GM12878 (cell line): ENCODE data around the gene TULP4. TPM values are rescaled to one million over a fixed set of nuclear protein-coding genes. Genes with fewer than 3 reads are reported as not detected.

ENCODE experiments used
- ATAC-seq: fragments of 200-7000 bp; cut with Tn5 transposase; 3 replicates; pipeline ENCODE4 v1.9.1; 2020; ENCODE audit warnings: mild to moderate bottlenecking, moderate library complexity
- BruUV-seq: library from RNA; stranded (reverse); fragments of 400-500 nt; replicated peaks from 2 replicates; lab custom pipeline; 2021; lab: Mats Ljungman, UMichigan
- CTCF ChIA-PET: fragments of 300-600 bp; sonication (Branson Sonifier 250); formaldehyde crosslinking; extraction: SDS; loops from one replicate; lab custom pipeline; 2021; ENCODE audit warnings: inconsistent platforms; lab: Yijun Ruan, JAX
- POLR2A ChIA-PET: fragments of 350-600 bp; formaldehyde crosslinking; extraction: SDS; loops from one replicate; lab custom pipeline; 2021; ENCODE audit warnings: inconsistent platforms; lab: Charles Lee
- RAD21 ChIA-PET: fragments of 300-600 bp; sonication (Branson Sonifier 250); formaldehyde crosslinking; loops from one replicate; lab custom pipeline; 2023; ENCODE audit warnings: antibody characterized with exemption; ENCODE audit not compliant: unreplicated experiment; lab: Charles Lee
- SMC1A ChIA-PET: fragments of 300-600 bp; sonication (Branson Sonifier 250); formaldehyde crosslinking; loops from one replicate; lab custom pipeline; 2023; ENCODE audit not compliant: unreplicated experiment, uncharacterized antibody; lab: Charles Lee
- DNase-seq: peaks from one replicate; pipeline ENCODE4 v3.0.0-alpha.2; 2011; ENCODE audit warnings: low read depth, low spot score
- FAIRE-seq: peaks from 3 replicates; lab custom pipeline; 2011; peaks lifted over from hg19 to GRCh38; lab: Jason Lieb, UNC
- H2AFZ ChIP-seq: 2 replicates; pipeline ENCODE4 v1.6.0; 2011; ENCODE audit warnings: low read depth, low read length, control low read depth; ENCODE audit not compliant: control insufficient read depth
- H3K27ac ChIP-seq: 2 replicates; pipeline ENCODE4 v1.5.1; 2011; ENCODE audit warnings: control low read depth; ENCODE audit not compliant: control insufficient read depth, insufficient read depth
- H3K27me3 ChIP-seq, 2 experiments: replicated peaks in 1 of 2; 2 replicates each; pipeline versions ENCODE4 v1.6.0 to v1.6.1; 2011; ENCODE audit warnings: low read length in 1 of 2; ENCODE audit not compliant: control insufficient read depth in 2 of 2, insufficient read depth in 2 of 2
- H3K36me3 ChIP-seq, 2 experiments: 2 replicates each; pipeline ENCODE4 v1.5.1; 2011; ENCODE audit warnings: low read length in 1 of 2; ENCODE audit not compliant: control insufficient read depth in 2 of 2, insufficient read depth in 2 of 2
- H3K4me1 ChIP-seq: 2 replicates; pipeline ENCODE4 v1.6.1; 2011; ENCODE audit warnings: mild to moderate bottlenecking, low read length, moderate library complexity, mixed read lengths; ENCODE audit not compliant: control insufficient read depth, insufficient read depth
- H3K4me2 ChIP-seq: 2 replicates; pipeline ENCODE4 v1.6.0; 2011; ENCODE audit warnings: control low read depth; ENCODE audit not compliant: control insufficient read depth, insufficient read depth
- H3K4me3 ChIP-seq: fragments of 200-600 bp; sonication (generic); 2 replicates; pipeline ENCODE4 v1.5.1; 2016
- H3K79me2 ChIP-seq: 2 replicates; pipeline ENCODE4 v1.6.0; 2011; ENCODE audit warnings: low read length; ENCODE audit not compliant: control insufficient read depth, insufficient read depth
- H3K9ac ChIP-seq: 2 replicates; pipeline ENCODE4 v1.8.0; 2011; ENCODE audit warnings: low read length, control low read depth, mixed read lengths; ENCODE audit not compliant: control insufficient read depth, insufficient read depth
- H3K9me3 ChIP-seq: replicated peaks from 3 replicates; pipeline ENCODE4 v1.5.1; 2011; ENCODE audit warnings: mild to moderate bottlenecking, low read length; ENCODE audit not compliant: control insufficient read depth, insufficient read depth
- H4K20me1 ChIP-seq: 2 replicates; pipeline ENCODE4 v1.6.0; 2011; ENCODE audit not compliant: control insufficient read depth, insufficient read depth
- ATF7 ChIP-seq: fragments of 450-650 bp; IDR thresholded peaks from 2 replicates; pipeline ENCODE4 v1.6.1; 2016; ENCODE audit warnings: low read depth, mild to moderate bottlenecking
- BCL3 ChIP-seq: IDR thresholded peaks from 2 replicates; pipeline ENCODE4 v1.6.1; 2011; ENCODE audit warnings: borderline replicate concordance, low read depth, mild to moderate bottlenecking, moderate library complexity, low read length; ENCODE audit not compliant: insufficient read depth, poor library complexity, severe bottlenecking
- GATAD2B ChIP-seq: fragments of 450-650 bp; conservative IDR thresholded peaks from 2 replicates; pipeline ENCODE4 v1.6.1; 2017; ENCODE audit warnings: low read depth, mild to moderate bottlenecking, moderate library complexity
- HDGF ChIP-seq: fragments of 450-650 bp; IDR thresholded peaks from 2 replicates; pipeline ENCODE4 v1.6.1; 2016; ENCODE audit warnings: antibody characterized with exemption
- POLR2A ChIP-seq: IDR thresholded peaks from 2 replicates; pipeline ENCODE4 v1.6.1; 2011; ENCODE audit warnings: low read depth, mild to moderate bottlenecking, low read length
- SMC3 ChIP-seq: IDR thresholded peaks from 2 replicates; pipeline ENCODE4 v1.6.1; 2011; ENCODE audit warnings: low read length, improper control_type of control experiment, borderline replicate concordance
- TCF7 ChIP-seq: IDR thresholded peaks from 2 replicates; pipeline ENCODE4 v1.6.1; 2014; ENCODE audit warnings: antibody characterized with exemption, borderline replicate concordance
- YBX1 ChIP-seq: fragments of 450-650 bp; IDR thresholded peaks from 2 replicates; pipeline ENCODE4 v1.6.1; 2016; ENCODE audit warnings: antibody characterized with exemption
- ZNF24 ChIP-seq: fragments of 450-650 bp; IDR thresholded peaks from 2 replicates; pipeline ENCODE4 v1.6.1; 2017; ENCODE audit warnings: antibody characterized with exemption, mild to moderate bottlenecking
- WGBS: methylation state at CpG from one replicate; pipeline ENCODE4 v1.1.6; 2016; ENCODE audit warnings: low lambda C conversion rate; ENCODE audit not compliant: insufficient replicate concordance, insufficient coverage; ENCODE audit errors: missing lambda C conversion rate; 5-methylcytosine and 5-hydroxymethylcytosine counted together
- in situ Hi-C: fragments of 300-500 bp; cut with MboI; formaldehyde crosslinking; loops from 9 replicates; pipeline ENCODE4 v1.14.3; 2018; ENCODE audit warnings: mixed read lengths
- intact Hi-C: fragments of 100-400 bp; cut with micrococcal nuclease; formaldehyde crosslinking; loops from one replicate; pipeline ENCODE4 v1.14.2; 2022; ENCODE audit not compliant: unreplicated experiment
- polyA plus RNA-seq, 11 experiments: library from polyadenylated mRNA; depleted of rRNA in 4 of 11; unstranded in 6 of 11; stranded (reverse) in 5 of 11; fragments of >200 nt; fragmentation: Nextera tagmentation in 4 of 11; fragmentation: Illumina TruSeq in 1 of 11; extraction: Ambion mirVana in 4 of 11; extraction: Trizol in 1 of 11; gene quantifications; 1 replicate in 1 of 11; 2 replicates in 10 of 11; pipeline versions ENCODE4 v1.2.1 to v1.2.3, GENCODE V29; 2011 to 2016; ENCODE audit warnings: inconsistent platforms in 2 of 11, missing spikeins in 2 of 11, low read depth in 1 of 11
- total RNA-seq, 4 experiments: library from RNA; depleted of rRNA in 3 of 4; stranded (reverse); fragments of >200 nt in 3 of 4; fragmentation: Illumina TruSeq in 1 of 4; extraction: Trizol in 1 of 4; gene quantifications; 2 replicates each; pipeline versions ENCODE4 v1.2.1 to v1.2.3, GENCODE V29; 2013 to 2021

Gene TULP4
- total and polyA plus RNA-seq, 10 of the 15 experiments (the other 5 are each of a cell fraction or from before 2014, with no cell fraction given) = 0.73 to 31.8 (median 14.0) TPM

- TF ChIP-seq YBX1 (no peak), TCF7 (peak; percentile 20; the same call in 1 of the 2 replicates), GATAD2B (no peak), ATF7 (peak; percentile 60; the same call in 1 of the 2 replicates)
Measured at GRCh38 chr6:158471339-158471738, 159.1 kb downstream of the TULP4 start (continued).

GRCh38 chr6:158472447-158472846 lies 160.2 kb downstream of the TULP4 start:
- Histone ChIP-seq H3K9me3 (no peaks in the 10 kb centered on the region; the same call in 2 of the 3 replicates), H3K4me3 (no peak overlapping the region), H3K4me1 (peaks cover 31% of the 10 kb centered on the region), H3K4me2 (no peak overlapping the region), H4K20me1 (no peaks in the 10 kb centered on the region), H3K27ac (no peak overlapping the region), H3K9ac (no peak overlapping the region), H3K79me2 (no peaks in the 10 kb centered on the region), H2AFZ (no peak overlapping the region), H3K36me3 (0 out of 4 replicates have a peak, but pooled peaks cover 0 to 6% of the 10 kb centered on the region in 2 experiments), H3K27me3 (no peaks in the 10 kb centered on the region)
- TF ChIP-seq POLR2A (no peak), BCL3 (no peak), HDGF (no peak), SMC3 (no peak), ZNF24 (no peak)
- in situ Hi-C loops (no loop called here), intact Hi-C loops (loop anchor here (10.0 kb wide), 1 partner anchor 342 kb away; the partner anchor contains the start of gene EZR)
- ChIA-PET POLR2A (interaction anchor here (0.5 to 1.4 kb wide), 5 partner anchors 10 to 572 kb away, joined by 3 to 5 read pairs (median 3); partner anchors contain the start of gene TAGAP), CTCF (interaction anchor here (0.9 to 6.1 kb wide), 3 partner anchors 16 to 132 kb away, joined by 4 to 27 read pairs (median 4); no protein-coding TSS in a partner anchor), SMC1A (interaction anchor here (0.9 to 2.9 kb wide), 8 partner anchors 10 to 260 kb away, joined by 3 to 17 read pairs (median 4); partner anchors contain the start of gene SYTL3), RAD21 (interaction anchor here (1.4 to 2.2 kb wide), 2 partner anchors 47 to 251 kb away, joined by 6 to 9 read pairs; no protein-coding TSS in a partner anchor)
- no peak for FAIRE-seq
- WGBS = 92% methylated on average over 5 of the region's 5 CpGs
- DNase-seq = no peak
- no TSS peak for BruUV-seq
- ATAC-seq = no peak
